ENCODE measurements around the gene ZNF521.

ZNF521 gene

GRCh38 chr18:25314838-25315190, 37.2 kb downstream of the ZNF521 start:
- no peak overlapping the region for H3K18ac ChIP-seq (ENCODE audit: low read length)
- H3K4me1 ChIP-seq (ENCODE audit: control insufficient read depth in 1 of 2, insufficient read depth in 2 of 2, low read length in 2 of 2): no peaks in the 10 kb centered on the region
- no peaks in the 10 kb centered on the region for H3K79me1 ChIP-seq (ENCODE audit: low read length)
- H3K36me3 ChIP-seq (ENCODE audit: control insufficient read depth in 1 of 2, insufficient read depth in 2 of 2, low read length in 2 of 2): peaks cover 3% of the 10 kb centered on the region in 2 experiments
- no peak overlapping the region for H3K27ac ChIP-seq (ENCODE audit: low read depth, low read length)
- no peak overlapping the region for H2BK12ac ChIP-seq (ENCODE audit: low read length)
- H3K4me2 ChIP-seq (ENCODE audit: low read length): no peak overlapping the region
- no peak overlapping the region for H2BK120ac ChIP-seq (ENCODE audit: insufficient read depth, low read length, poor library complexity)
- no peak overlapping the region for H3K23ac ChIP-seq (ENCODE audit: low read length)
- H3K4me3 ChIP-seq (ENCODE audit: low read depth, low read length): no peak overlapping the region
- H3K27me3 ChIP-seq (ENCODE audit: insufficient read depth, low read length): no peaks in the 10 kb centered on the region
- H2AFZ ChIP-seq (ENCODE audit: insufficient read depth, low read length, poor library complexity): no peak overlapping the region
- no peaks in the 10 kb centered on the region for H3K79me2 ChIP-seq (ENCODE audit: control insufficient read depth, insufficient read depth, low read length, poor library complexity)
- H3K9me3 ChIP-seq (ENCODE audit: insufficient read depth, low read depth, low read length): no peaks in the 10 kb centered on the region
- H2BK5ac ChIP-seq (ENCODE audit: low read depth, low read length, poor library complexity): no peak overlapping the region
- no peak for DNase-seq
- H3K4ac ChIP-seq (ENCODE audit: low read depth, low read length): no peak overlapping the region
- no peak overlapping the region for H2AK5ac ChIP-seq (ENCODE audit: low read length)
- H4K12ac ChIP-seq (ENCODE audit: low read depth, low read length): no peak overlapping the region
- H4K8ac ChIP-seq (ENCODE audit: low read depth, low read length): no peak overlapping the region
- no peak overlapping the region for H3K9ac ChIP-seq (ENCODE audit: low read length)
- H3K14ac ChIP-seq (ENCODE audit: low read length): no peak overlapping the region
- H4K91ac ChIP-seq (ENCODE audit: low read depth, low read length): no peak overlapping the region

- Histone ChIP-seq H3K23ac (ENCODE audit: low read length) (no peak overlapping the region), H3K9ac (ENCODE audit: low read length) (no peak overlapping the region), H3K79me1 (ENCODE audit: low read length) (no peaks in the 10 kb centered on the region), H2AFZ (ENCODE audit: insufficient read depth, low read length, poor library complexity) (no peak overlapping the region), H3K4me3 (ENCODE audit: low read depth, low read length) (no peak overlapping the region), H3K14ac (ENCODE audit: low read length) (no peak overlapping the region), H3K9me3 (ENCODE audit: insufficient read depth, low read depth, low read length) (no peaks in the 10 kb centered on the region), H2BK120ac (ENCODE audit: insufficient read depth, low read length, poor library complexity) (no peak overlapping the region), H2BK5ac (ENCODE audit: low read depth, low read length, poor library complexity) (no peak overlapping the region), H4K91ac (ENCODE audit: low read depth, low read length) (no peak overlapping the region), H2BK12ac (ENCODE audit: low read length) (no peak overlapping the region), H3K4ac (ENCODE audit: low read depth, low read length) (no peak overlapping the region), H3K27ac (ENCODE audit: low read depth, low read length) (no peak overlapping the region), H3K18ac (ENCODE audit: low read length) (no peak overlapping the region), H3K79me2 (ENCODE audit: control insufficient read depth, insufficient read depth, low read length, poor library complexity) (no peaks in the 10 kb centered on the region), H3K4me2 (ENCODE audit: low read length) (no peak overlapping the region), H3K4me1 (ENCODE audit: control insufficient read depth in 1 of 2, insufficient read depth in 2 of 2, low read length in 2 of 2) (no peaks in the 10 kb centered on the region), H4K12ac (ENCODE audit: low read depth, low read length) (no peak overlapping the region), H3K27me3 (ENCODE audit: insufficient read depth, low read length) (no peaks in the 10 kb centered on the region), H3K36me3 (ENCODE audit: control insufficient read depth in 1 of 2, insufficient read depth in 2 of 2, low read length in 2 of 2) (peaks cover 2 to 3% of the 10 kb centered on the region in 2 experiments), H4K8ac (ENCODE audit: low read depth, low read length) (no peak overlapping the region), H2AK5ac (ENCODE audit: low read length) (no peak overlapping the region)
- no CpG with 5 or more reads among the region's 3 CpGs for WGBS (ENCODE audit: extremely low coverage, insufficient coverage, insufficient read length)
- no peak for DNase-seq
Observed at GRCh38 chr18:25314151-25314837, 37.7 kb downstream of the ZNF521 start.

- Histone ChIP-seq H2BK120ac (ENCODE audit: insufficient read depth, low read length, poor library complexity) (no peak overlapping the region), H3K27ac (ENCODE audit: low read depth, low read length) (no peak overlapping the region), H3K79me2 (ENCODE audit: control insufficient read depth, insufficient read depth, low read length, poor library complexity) (no peaks in the 10 kb centered on the region), H2BK5ac (ENCODE audit: low read depth, low read length, poor library complexity) (no peak overlapping the region), H3K9me3 (ENCODE audit: insufficient read depth, low read depth, low read length) (no peaks in the 10 kb centered on the region), H3K18ac (ENCODE audit: low read length) (no peak overlapping the region), H3K4me2 (ENCODE audit: low read length) (no peak overlapping the region), H3K23ac (ENCODE audit: low read length) (no peak overlapping the region), H2AK5ac (ENCODE audit: low read length) (no peak overlapping the region), H2BK12ac (ENCODE audit: low read length) (no peak overlapping the region), H3K79me1 (ENCODE audit: low read length) (no peaks in the 10 kb centered on the region), H3K4ac (ENCODE audit: low read depth, low read length) (no peak overlapping the region), H4K91ac (ENCODE audit: low read depth, low read length) (no peak overlapping the region), H3K14ac (ENCODE audit: low read length) (no peak overlapping the region), H4K12ac (ENCODE audit: low read depth, low read length) (no peak overlapping the region), H3K27me3 (ENCODE audit: insufficient read depth, low read length) (no peaks in the 10 kb centered on the region), H3K4me3 (ENCODE audit: low read depth, low read length) (no peak overlapping the region), H3K36me3 (ENCODE audit: control insufficient read depth in 1 of 2, insufficient read depth in 2 of 2, low read length in 2 of 2) (peaks cover 3% of the 10 kb centered on the region in 2 experiments), H4K8ac (ENCODE audit: low read depth, low read length) (no peak overlapping the region), H2AFZ (ENCODE audit: insufficient read depth, low read length, poor library complexity) (no peak overlapping the region), H3K4me1 (ENCODE audit: control insufficient read depth in 1 of 2, insufficient read depth in 2 of 2, low read length in 2 of 2) (no peaks in the 10 kb centered on the region), H3K9ac (ENCODE audit: low read length) (no peak overlapping the region)
- no CpG with 5 or more reads among the region's 1 CpG for WGBS (ENCODE audit: extremely low coverage, insufficient coverage, insufficient read length)
- no peak for DNase-seq
Observed at GRCh38 chr18:25313268-25313667, 38.7 kb downstream of the ZNF521 start.

- Histone ChIP-seq H3K79me2 (ENCODE audit: control insufficient read depth, insufficient read depth, low read length, poor library complexity) (no peaks in the 10 kb centered on the region), H3K23ac (ENCODE audit: low read length) (no peak overlapping the region), H3K4me2 (ENCODE audit: low read length) (no peak overlapping the region), H2BK5ac (ENCODE audit: low read depth, low read length, poor library complexity) (no peak overlapping the region), H3K27me3 (ENCODE audit: insufficient read depth, low read length) (no peaks in the 10 kb centered on the region), H4K91ac (ENCODE audit: low read depth, low read length) (no peak overlapping the region), H4K8ac (ENCODE audit: low read depth, low read length) (no peak overlapping the region), H3K18ac (ENCODE audit: low read length) (no peak overlapping the region), H2AFZ (ENCODE audit: insufficient read depth, low read length, poor library complexity) (no peak overlapping the region), H3K4me3 (ENCODE audit: low read depth, low read length) (no peak overlapping the region), H3K79me1 (ENCODE audit: low read length) (no peaks in the 10 kb centered on the region), H3K27ac (ENCODE audit: low read depth, low read length) (no peak overlapping the region), H2AK5ac (ENCODE audit: low read length) (no peak overlapping the region), H2BK120ac (ENCODE audit: insufficient read depth, low read length, poor library complexity) (no peak overlapping the region), H3K36me3 (ENCODE audit: control insufficient read depth in 1 of 2, insufficient read depth in 2 of 2, low read length in 2 of 2) (peaks cover 2 to 3% of the 10 kb centered on the region in 2 experiments), H3K4ac (ENCODE audit: low read depth, low read length) (no peak overlapping the region), H3K9ac (ENCODE audit: low read length) (no peak overlapping the region), H2BK12ac (ENCODE audit: low read length) (no peak overlapping the region), H3K4me1 (ENCODE audit: control insufficient read depth in 1 of 2, insufficient read depth in 2 of 2, low read length in 2 of 2) (no peaks in the 10 kb centered on the region), H4K12ac (ENCODE audit: low read depth, low read length) (no peak overlapping the region), H3K14ac (ENCODE audit: low read length) (no peak overlapping the region), H3K9me3 (ENCODE audit: insufficient read depth, low read depth, low read length) (no peaks in the 10 kb centered on the region)
- DNase-seq: no peak
Observed at GRCh38 chr18:25310045-25310444, 41.9 kb downstream of the ZNF521 start.
